ENCODE measurements around the gene CHST8. TPM values are rescaled to one million over a fixed set of nuclear protein-coding genes. Genes with fewer than 3 reads are reported as not detected.

Gene CHST8
- total RNA-seq, 1 experiment from 2014 or later: not detected

GRCh38 chr19:33639035-33639681 is 17.4 kb downstream of the CHST8 start:
- H3K4me1 Mint-ChIP-seq (ENCODE audit: insufficient read depth, unreplicated experiment): no peaks in the 10 kb centered on the region
- no TSS peak for BruUV-seq (replicated peaks)
- no peaks in the 10 kb centered on the region for H3K27me3 Mint-ChIP-seq (ENCODE audit: insufficient read depth, unreplicated experiment)
- ChIA-PET POLR2A (no interaction called here), CTCF (interaction anchor here (0.7 kb wide), 1 partner anchor 19 kb away, joined by 6 read pairs; no protein-coding TSS in a partner anchor)
- no peak overlapping the region for H3K27ac Mint-ChIP-seq (ENCODE audit: low read depth, unreplicated experiment)
- DNase-seq (ENCODE audit: unreplicated experiment): no peak
- H3K4me3 Mint-ChIP-seq (ENCODE audit: unreplicated experiment): no peak overlapping the region
- intact Hi-C loops (cut with micrococcal nuclease): no loop called here
- H3K36me3 Mint-ChIP-seq (ENCODE audit: insufficient read depth, unreplicated experiment): no peaks in the 10 kb centered on the region
- no peak for TF ChIP-seq CTCF (IDR thresholded peaks at IDR 0.05; ENCODE audit: unreplicated experiment)
- H3K9me3 Mint-ChIP-seq (ENCODE audit: unreplicated experiment): peaks cover 26% of the 10 kb centered on the region

DNA sequence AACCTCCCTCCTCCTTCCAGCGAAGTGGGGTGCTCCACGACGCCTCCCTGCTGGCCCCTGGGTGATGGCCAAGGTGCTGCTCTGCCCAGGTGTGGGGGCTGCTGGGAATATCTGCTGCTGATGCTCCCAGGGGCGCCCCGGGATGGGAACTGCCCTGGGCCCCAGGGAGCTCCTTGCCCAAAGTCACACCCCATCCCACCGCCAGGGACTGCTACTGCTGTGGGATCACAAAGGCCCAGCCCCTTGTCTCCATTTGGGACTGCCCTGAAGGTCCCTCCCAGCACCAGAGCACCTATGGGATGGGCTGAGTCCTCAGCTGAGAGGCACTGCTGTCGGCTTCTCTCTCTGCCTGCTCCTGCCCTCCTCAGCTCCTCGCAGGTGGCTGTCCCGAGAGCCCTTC is 19.0 kb downstream of the CHST8 start:
- POLR2A ChIA-PET: no interaction called here
- DNase-seq (ENCODE audit: unreplicated experiment): no peak
- Mint-ChIP-seq H3K27me3 (ENCODE audit: insufficient read depth, unreplicated experiment) (no peaks in the 10 kb centered on the region), H3K4me3 (ENCODE audit: unreplicated experiment) (no peak overlapping the region), H3K4me1 (ENCODE audit: insufficient read depth, unreplicated experiment) (no peaks in the 10 kb centered on the region), H3K27ac (ENCODE audit: low read depth, unreplicated experiment) (no peak overlapping the region), H3K9me3 (ENCODE audit: unreplicated experiment) (peaks cover 34% of the 10 kb centered on the region), H3K36me3 (ENCODE audit: insufficient read depth, unreplicated experiment) (no peaks in the 10 kb centered on the region)
- BruUV-seq (replicated peaks): no TSS peak
- TF ChIP-seq CTCF (IDR thresholded peaks at IDR 0.05; ENCODE audit: unreplicated experiment): no peak
- CTCF ChIA-PET: no interaction called here
- intact Hi-C loops (cut with micrococcal nuclease): no loop called here

DNA sequence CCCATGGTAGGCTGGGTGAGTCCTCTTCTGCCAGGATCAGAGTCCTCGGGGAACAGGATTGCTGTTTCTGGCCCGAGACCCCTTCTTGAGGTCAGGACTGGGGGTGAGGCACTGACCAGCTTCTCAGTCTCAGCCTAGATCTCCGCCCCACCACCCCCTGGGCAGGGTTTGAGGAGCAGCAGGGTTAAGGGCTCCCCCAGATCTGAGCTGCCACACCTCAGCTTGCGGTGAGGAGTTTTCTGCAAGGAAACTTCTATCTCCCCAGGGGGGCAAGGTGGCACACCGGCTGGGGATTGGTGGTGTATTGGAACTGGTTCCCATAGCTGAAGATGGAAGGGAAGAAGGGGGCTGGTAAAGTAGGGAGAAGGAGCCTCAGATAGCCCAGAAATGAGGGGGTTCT is 19.5 kb downstream of the CHST8 start:
- TF ChIP-seq CTCF (IDR thresholded peaks at IDR 0.05; ENCODE audit: unreplicated experiment): no peak
- Mint-ChIP-seq H3K36me3 (ENCODE audit: insufficient read depth, unreplicated experiment) (no peaks in the 10 kb centered on the region), H3K27ac (ENCODE audit: low read depth, unreplicated experiment) (no peak overlapping the region), H3K4me1 (ENCODE audit: insufficient read depth, unreplicated experiment) (no peaks in the 10 kb centered on the region), H3K27me3 (ENCODE audit: insufficient read depth, unreplicated experiment) (no peaks in the 10 kb centered on the region), H3K4me3 (ENCODE audit: unreplicated experiment) (no peak overlapping the region), H3K9me3 (ENCODE audit: unreplicated experiment) (peaks cover 34% of the 10 kb centered on the region)
- DNase-seq (ENCODE audit: unreplicated experiment): no peak
- ChIA-PET CTCF (interaction anchor here (0.5 to 0.7 kb wide), 3 partner anchors 156 to 402 kb away, joined by 3 read pairs; no protein-coding TSS in a partner anchor), POLR2A (no interaction called here)
- no TSS peak for BruUV-seq (replicated peaks)
- intact Hi-C loops (cut with micrococcal nuclease): no loop called here

GRCh38 chr19:33641956-33642498 is 20.3 kb downstream of the CHST8 start:
- no peaks in the 10 kb centered on the region for H3K27me3 Mint-ChIP-seq (ENCODE audit: insufficient read depth, unreplicated experiment)
- peaks cover 38% of the 10 kb centered on the region for H3K9me3 Mint-ChIP-seq (ENCODE audit: unreplicated experiment)
- no peak overlapping the region for H3K4me3 Mint-ChIP-seq (ENCODE audit: unreplicated experiment)
- no peaks in the 10 kb centered on the region for H3K4me1 Mint-ChIP-seq (ENCODE audit: insufficient read depth, unreplicated experiment)
- intact Hi-C loops (cut with micrococcal nuclease): no loop called here
- no TSS peak for BruUV-seq (replicated peaks)
- TF ChIP-seq CTCF (IDR thresholded peaks at IDR 0.05; ENCODE audit: unreplicated experiment): no peak
- ChIA-PET CTCF (interaction anchor here (0.5 to 0.7 kb wide), 2 partner anchors 402 to 503 kb away, joined by 3 read pairs; no protein-coding TSS in a partner anchor), POLR2A (no interaction called here)
- H3K27ac Mint-ChIP-seq (ENCODE audit: low read depth, unreplicated experiment): no peak overlapping the region
- H3K36me3 Mint-ChIP-seq (ENCODE audit: insufficient read depth, unreplicated experiment): no peaks in the 10 kb centered on the region
- DNase-seq (ENCODE audit: unreplicated experiment): no peak
